HepG2 (cell line): ENCODE data around the gene GFAP. TPM values are rescaled to one million over a fixed set of nuclear protein-coding genes. Genes with fewer than 3 reads are reported as not detected.
A peak's percentile ranks its signal among the peaks of the same experiment; 100 is the strongest.

Experiments used
- CHCHD3 ChIP-seq: sonication (generic); formaldehyde crosslinking; IDR thresholded peaks from 2 replicates; pipeline ENCODE4 v1.8.0; 2022; ENCODE audit warnings: mild to moderate bottlenecking, missing genetic modification reagents, moderate library complexity
- FOXA3 ChIP-seq: IDR thresholded peaks from 2 replicates; pipeline ENCODE4 v1.6.1; 2016; ENCODE audit warnings: missing genetic modification reagents, missing compliant biosample characterization
- GABPB1 ChIP-seq: IDR thresholded peaks from 2 replicates; pipeline ENCODE4 v1.6.1; 2016; ENCODE audit warnings: mild to moderate bottlenecking, missing genetic modification reagents, moderate library complexity, missing compliant biosample characterization
- PLSCR1 ChIP-seq: sonication (generic); formaldehyde crosslinking; IDR thresholded peaks from 2 replicates; pipeline ENCODE4 v1.5.0; 2020; ENCODE audit warnings: missing genetic modification reagents, mild to moderate bottlenecking, borderline replicate concordance
- PRDM15 ChIP-seq: sonication (generic); formaldehyde crosslinking; IDR thresholded peaks from 2 replicates; pipeline ENCODE4 v1.4.0; 2020; ENCODE audit warnings: missing genetic modification reagents
- SAP130 ChIP-seq: IDR thresholded peaks from 2 replicates; pipeline ENCODE4 v1.6.1; 2016; ENCODE audit warnings: low read depth
- SNAI1 ChIP-seq: sonication (generic); formaldehyde crosslinking; IDR thresholded peaks from 2 replicates; pipeline ENCODE4 v1.5.0; 2020; ENCODE audit warnings: mild to moderate bottlenecking, missing genetic modification reagents, borderline replicate concordance
- ZBTB42 ChIP-seq: sonication (generic); formaldehyde crosslinking; IDR thresholded peaks from 2 replicates; pipeline ENCODE4 v1.5.0; 2020; ENCODE audit warnings: mild to moderate bottlenecking, missing genetic modification reagents
- ZNF512B ChIP-seq: sonication (generic); formaldehyde crosslinking; IDR thresholded peaks from 2 replicates; pipeline ENCODE4 v1.5.1; 2020; ENCODE audit warnings: missing genetic modification reagents, mild to moderate bottlenecking, borderline replicate concordance
- ZNF530 ChIP-seq: sonication (generic); formaldehyde crosslinking; IDR thresholded peaks from 2 replicates; pipeline ENCODE4 v1.5.0; 2020; ENCODE audit warnings: low read depth, mild to moderate bottlenecking, missing genetic modification reagents
- polyA plus RNA-seq, 8 experiments: library from polyadenylated mRNA; depleted of rRNA in 3 of 8; stranded (reverse) in 7 of 8; unstranded in 1 of 8; fragments of >200 nt; fragmentation: Illumina TruSeq in 4 of 8; extraction: Trizol in 4 of 8; gene quantifications; 2 replicates each; pipeline versions ENCODE4 v1.2.1 to v1.2.3, GENCODE V29; 2011 to 2016; ENCODE audit warnings: low read depth in 4 of 8, missing spikeins in 1 of 8, mixed read lengths in 1 of 8; ENCODE audit not compliant: insufficient read depth in 1 of 8
- total RNA-seq, 5 experiments: library from RNA; depleted of rRNA; stranded (reverse); fragments of >200 nt; fragmentation: Illumina TruSeq; extraction: Trizol; gene quantifications; 2 replicates each; pipeline ENCODE4 v1.2.3, GENCODE V29; 2016; ENCODE audit warnings: low read depth in 1 of 5
- TF ChIP-seq, protein P1 (sequence below): sonication (generic); formaldehyde crosslinking; IDR thresholded peaks from 2 replicates; pipeline ENCODE4 v1.5.0; 2020; ENCODE audit warnings: mild to moderate bottlenecking, missing genetic modification reagents, borderline replicate concordance
- TF ChIP-seq, protein P2 (sequence below), 2 experiments: sonication (generic) in 1 of 2; formaldehyde crosslinking in 1 of 2; IDR thresholded peaks; 2 replicates each; pipeline versions ENCODE4 v1.5.1 to v1.6.1; 2011 to 2020; ENCODE audit warnings: borderline replicate concordance in 1 of 2, low read depth in 1 of 2, low read length in 1 of 2, mild to moderate bottlenecking in 1 of 2, missing genetic modification reagents in 1 of 2, moderate library complexity in 1 of 2
- TF ChIP-seq, protein P3 (sequence below): IDR thresholded peaks from 2 replicates; pipeline ENCODE4 v1.6.1; 2012; ENCODE audit warnings: inconsistent platforms

Gene GFAP
- total and polyA plus RNA-seq, 2 of the 13 experiments (the other 11 are each of a cell fraction or from before 2014, with no cell fraction given), result 0.11 to 0.29 TPM

DNA sequence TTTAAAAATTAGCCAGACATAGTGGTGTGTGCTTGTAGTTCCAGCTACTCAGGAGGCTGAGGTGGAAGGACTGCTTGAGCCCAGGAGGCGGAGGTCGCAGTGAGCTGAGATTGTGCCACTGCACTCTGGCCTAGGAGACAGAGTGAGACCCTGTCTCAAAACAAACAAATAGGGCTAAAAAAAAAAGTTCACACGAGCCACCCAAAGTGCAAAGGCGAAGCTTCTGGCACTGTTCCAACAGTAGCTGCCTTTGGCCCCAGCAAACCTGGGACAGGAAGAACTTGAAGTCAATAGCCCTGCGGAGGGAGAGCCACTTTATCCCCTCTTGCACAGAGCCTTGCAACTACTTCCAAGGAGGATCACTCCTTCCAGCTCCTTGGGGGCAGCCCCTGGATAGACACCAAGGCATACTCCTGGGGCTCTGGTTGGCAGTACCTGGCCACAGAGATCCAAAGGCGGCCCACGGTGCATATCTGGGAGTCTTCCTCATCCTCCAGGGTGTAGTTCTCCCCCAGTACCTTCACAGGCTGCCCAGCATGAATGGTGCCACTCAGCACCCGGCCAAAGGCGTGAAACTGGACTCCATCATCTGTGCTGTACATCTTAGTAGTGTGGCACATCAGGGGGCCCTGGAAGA is 52.9 kb downstream of the GFAP start (continued):
- TF ChIP-seq, protein P1, sequence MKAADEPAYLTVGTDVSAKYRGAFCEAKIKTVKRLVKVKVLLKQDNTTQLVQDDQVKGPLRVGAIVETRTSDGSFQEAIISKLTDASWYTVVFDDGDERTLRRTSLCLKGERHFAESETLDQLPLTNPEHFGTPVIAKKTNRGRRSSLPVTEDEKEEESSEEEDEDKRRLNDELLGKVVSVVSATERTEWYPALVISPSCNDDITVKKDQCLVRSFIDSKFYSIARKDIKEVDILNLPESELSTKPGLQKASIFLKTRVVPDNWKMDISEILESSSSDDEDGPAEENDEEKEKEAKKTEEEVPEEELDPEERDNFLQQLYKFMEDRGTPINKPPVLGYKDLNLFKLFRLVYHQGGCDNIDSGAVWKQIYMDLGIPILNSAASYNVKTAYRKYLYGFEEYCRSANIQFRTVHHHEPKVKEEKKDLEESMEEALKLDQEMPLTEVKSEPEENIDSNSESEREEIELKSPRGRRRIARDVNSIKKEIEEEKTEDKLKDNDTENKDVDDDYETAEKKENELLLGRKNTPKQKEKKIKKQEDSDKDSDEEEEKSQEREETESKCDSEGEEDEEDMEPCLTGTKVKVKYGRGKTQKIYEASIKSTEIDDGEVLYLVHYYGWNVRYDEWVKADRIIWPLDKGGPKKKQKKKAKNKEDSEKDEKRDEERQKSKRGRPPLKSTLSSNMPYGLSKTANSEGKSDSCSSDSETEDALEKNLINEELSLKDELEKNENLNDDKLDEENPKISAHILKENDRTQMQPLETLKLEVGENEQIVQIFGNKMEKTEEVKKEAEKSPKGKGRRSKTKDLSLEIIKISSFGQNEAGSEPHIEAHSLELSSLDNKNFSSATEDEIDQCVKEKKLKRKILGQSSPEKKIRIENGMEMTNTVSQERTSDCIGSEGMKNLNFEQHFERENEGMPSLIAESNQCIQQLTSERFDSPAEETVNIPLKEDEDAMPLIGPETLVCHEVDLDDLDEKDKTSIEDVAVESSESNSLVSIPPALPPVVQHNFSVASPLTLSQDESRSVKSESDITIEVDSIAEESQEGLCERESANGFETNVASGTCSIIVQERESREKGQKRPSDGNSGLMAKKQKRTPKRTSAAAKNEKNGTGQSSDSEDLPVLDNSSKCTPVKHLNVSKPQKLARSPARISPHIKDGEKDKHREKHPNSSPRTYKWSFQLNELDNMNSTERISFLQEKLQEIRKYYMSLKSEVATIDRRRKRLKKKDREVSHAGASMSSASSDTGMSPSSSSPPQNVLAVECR (CRISPR knock-in tag), result peak; percentile 40; the same call in 1 of the 2 replicates
- TF ChIP-seq ZBTB42, result no peak
- TF ChIP-seq, protein P2, sequence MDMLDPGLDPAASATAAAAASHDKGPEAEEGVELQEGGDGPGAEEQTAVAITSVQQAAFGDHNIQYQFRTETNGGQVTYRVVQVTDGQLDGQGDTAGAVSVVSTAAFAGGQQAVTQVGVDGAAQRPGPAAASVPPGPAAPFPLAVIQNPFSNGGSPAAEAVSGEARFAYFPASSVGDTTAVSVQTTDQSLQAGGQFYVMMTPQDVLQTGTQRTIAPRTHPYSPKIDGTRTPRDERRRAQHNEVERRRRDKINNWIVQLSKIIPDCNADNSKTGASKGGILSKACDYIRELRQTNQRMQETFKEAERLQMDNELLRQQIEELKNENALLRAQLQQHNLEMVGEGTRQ (IDR thresholded peaks at IDR 0.05; ENCODE audit: low read depth, low read length), result no peak
- TF ChIP-seq, protein P2 (CRISPR knock-in tag; IDR thresholded peaks at IDR 0.05; ENCODE audit: borderline replicate concordance), result 0 out of 2 replicates have a peak, but pooled peaks have one; percentile 7
- TF ChIP-seq, protein P3, sequence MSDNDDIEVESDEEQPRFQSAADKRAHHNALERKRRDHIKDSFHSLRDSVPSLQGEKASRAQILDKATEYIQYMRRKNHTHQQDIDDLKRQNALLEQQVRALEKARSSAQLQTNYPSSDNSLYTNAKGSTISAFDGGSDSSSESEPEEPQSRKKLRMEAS, result 0 out of 2 replicates have a peak, but pooled peaks have one; percentile 36
- no peak for TF ChIP-seq ZNF530
- no peak for TF ChIP-seq PRDM15 (CRISPR knock-in tag)
- no peak for TF ChIP-seq SNAI1 (CRISPR knock-in tag)
- 0 out of 2 replicates have a peak, but pooled peaks have one; percentile 17 for TF ChIP-seq GABPB1 (CRISPR knock-in tag)
- TF ChIP-seq PLSCR1 (CRISPR knock-in tag), result no peak
- TF ChIP-seq ZNF512B (CRISPR knock-in tag), result no peak
- TF ChIP-seq CHCHD3 (CRISPR knock-in tag), result no peak
- TF ChIP-seq SAP130 (CRISPR knock-in tag), result peak; percentile 14; the same call in 1 of the 2 replicates
- 0 out of 2 replicates have a peak, but pooled peaks have one; percentile 10 for TF ChIP-seq FOXA3 (CRISPR knock-in tag)
